Astrocyte (in vitro differentiated cells and primary cell): ENCODE measurements around the gene MMP14.

ENCODE experiments used
- CTCF ChIP-seq: IDR thresholded peaks from 2 replicates; pipeline ENCODE4 v1.5.1; 2011; ENCODE audit warnings: low read depth, mild to moderate bottlenecking, inconsistent platforms, low read length, moderate library complexity; ENCODE audit not compliant: insufficient read depth
- EZH2 ChIP-seq: IDR thresholded peaks from 2 replicates; pipeline ENCODE4 v1.6.1; 2012; ENCODE audit warnings: mild to moderate bottlenecking, low read length, inconsistent platforms; ENCODE audit not compliant: insufficient read depth

GRCh38 chr14:22872833-22873520 lies 36.6 kb downstream of the MMP14 start:
- TF ChIP-seq CTCF: no peak
- no peak for TF ChIP-seq EZH2
